ENCODE measurements around the gene MAP2K2. TPM values are rescaled to one million over a fixed set of nuclear protein-coding genes. Genes with fewer than 3 reads are reported as not detected.

Gene MAP2K2
- total RNA-seq, 1 experiment from 2014 or later: 151 TPM

DNA sequence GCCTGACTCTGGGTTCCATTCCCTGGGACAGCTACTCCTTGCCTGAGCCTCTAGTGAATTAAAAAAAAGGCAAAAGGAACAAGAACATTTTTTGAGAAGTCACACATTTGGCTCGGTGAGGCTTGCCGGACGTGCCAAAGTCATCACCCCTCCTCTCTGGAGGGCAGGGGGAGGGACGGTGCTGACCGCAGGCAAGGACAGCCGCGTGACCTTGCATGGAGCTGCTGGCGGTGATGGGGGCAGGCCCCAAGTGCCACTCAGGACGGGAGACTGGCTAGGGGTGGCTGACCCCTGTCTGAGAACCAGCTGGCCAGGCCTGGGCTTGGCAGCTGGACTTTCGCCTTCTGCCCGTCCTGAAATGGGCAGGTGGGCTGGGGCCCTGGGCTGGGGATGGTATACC, 26.4 kb downstream of the MAP2K2 start:
- Histone ChIP-seq H3K36me3 (ENCODE audit: control insufficient read depth, insufficient read depth, low read length) (no peaks in the 10 kb centered on the region), H3K4me3 (ENCODE audit: low read depth in 2 of 2, low read length in 2 of 2) (no peak overlapping the region), H3K27me3 (ENCODE audit: control insufficient read depth, insufficient read depth, low read length) (no peaks in the 10 kb centered on the region), H3K4me1 (ENCODE audit: control insufficient read depth, insufficient read depth, low read length) (no peaks in the 10 kb centered on the region), H3K9me3 (ENCODE audit: control insufficient read depth, insufficient read depth, low read depth, low read length) (no peaks in the 10 kb centered on the region), H3K27ac (ENCODE audit: low read length) (no peak overlapping the region)
- ChIA-PET CTCF (no interaction called here), POLR2A (no interaction called here)
- no peak for TF ChIP-seq POLR2AphosphoS5 (IDR thresholded peaks at IDR 0.05; ENCODE audit: low read depth, low read length)
- TF ChIP-seq, protein P1, sequence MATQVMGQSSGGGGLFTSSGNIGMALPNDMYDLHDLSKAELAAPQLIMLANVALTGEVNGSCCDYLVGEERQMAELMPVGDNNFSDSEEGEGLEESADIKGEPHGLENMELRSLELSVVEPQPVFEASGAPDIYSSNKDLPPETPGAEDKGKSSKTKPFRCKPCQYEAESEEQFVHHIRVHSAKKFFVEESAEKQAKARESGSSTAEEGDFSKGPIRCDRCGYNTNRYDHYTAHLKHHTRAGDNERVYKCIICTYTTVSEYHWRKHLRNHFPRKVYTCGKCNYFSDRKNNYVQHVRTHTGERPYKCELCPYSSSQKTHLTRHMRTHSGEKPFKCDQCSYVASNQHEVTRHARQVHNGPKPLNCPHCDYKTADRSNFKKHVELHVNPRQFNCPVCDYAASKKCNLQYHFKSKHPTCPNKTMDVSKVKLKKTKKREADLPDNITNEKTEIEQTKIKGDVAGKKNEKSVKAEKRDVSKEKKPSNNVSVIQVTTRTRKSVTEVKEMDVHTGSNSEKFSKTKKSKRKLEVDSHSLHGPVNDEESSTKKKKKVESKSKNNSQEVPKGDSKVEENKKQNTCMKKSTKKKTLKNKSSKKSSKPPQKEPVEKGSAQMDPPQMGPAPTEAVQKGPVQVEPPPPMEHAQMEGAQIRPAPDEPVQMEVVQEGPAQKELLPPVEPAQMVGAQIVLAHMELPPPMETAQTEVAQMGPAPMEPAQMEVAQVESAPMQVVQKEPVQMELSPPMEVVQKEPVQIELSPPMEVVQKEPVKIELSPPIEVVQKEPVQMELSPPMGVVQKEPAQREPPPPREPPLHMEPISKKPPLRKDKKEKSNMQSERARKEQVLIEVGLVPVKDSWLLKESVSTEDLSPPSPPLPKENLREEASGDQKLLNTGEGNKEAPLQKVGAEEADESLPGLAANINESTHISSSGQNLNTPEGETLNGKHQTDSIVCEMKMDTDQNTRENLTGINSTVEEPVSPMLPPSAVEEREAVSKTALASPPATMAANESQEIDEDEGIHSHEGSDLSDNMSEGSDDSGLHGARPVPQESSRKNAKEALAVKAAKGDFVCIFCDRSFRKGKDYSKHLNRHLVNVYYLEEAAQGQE (IDR thresholded peaks at IDR 0.05; ENCODE audit: insufficient read depth in 1 of 2, low read depth in 2 of 2, low read length in 1 of 2): no peak
- TF ChIP-seq, protein P2, sequence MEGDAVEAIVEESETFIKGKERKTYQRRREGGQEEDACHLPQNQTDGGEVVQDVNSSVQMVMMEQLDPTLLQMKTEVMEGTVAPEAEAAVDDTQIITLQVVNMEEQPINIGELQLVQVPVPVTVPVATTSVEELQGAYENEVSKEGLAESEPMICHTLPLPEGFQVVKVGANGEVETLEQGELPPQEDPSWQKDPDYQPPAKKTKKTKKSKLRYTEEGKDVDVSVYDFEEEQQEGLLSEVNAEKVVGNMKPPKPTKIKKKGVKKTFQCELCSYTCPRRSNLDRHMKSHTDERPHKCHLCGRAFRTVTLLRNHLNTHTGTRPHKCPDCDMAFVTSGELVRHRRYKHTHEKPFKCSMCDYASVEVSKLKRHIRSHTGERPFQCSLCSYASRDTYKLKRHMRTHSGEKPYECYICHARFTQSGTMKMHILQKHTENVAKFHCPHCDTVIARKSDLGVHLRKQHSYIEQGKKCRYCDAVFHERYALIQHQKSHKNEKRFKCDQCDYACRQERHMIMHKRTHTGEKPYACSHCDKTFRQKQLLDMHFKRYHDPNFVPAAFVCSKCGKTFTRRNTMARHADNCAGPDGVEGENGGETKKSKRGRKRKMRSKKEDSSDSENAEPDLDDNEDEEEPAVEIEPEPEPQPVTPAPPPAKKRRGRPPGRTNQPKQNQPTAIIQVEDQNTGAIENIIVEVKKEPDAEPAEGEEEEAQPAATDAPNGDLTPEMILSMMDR (IDR thresholded peaks at IDR 0.05): no peak
- no peak for TF ChIP-seq SIN3A (IDR thresholded peaks at IDR 0.05; ENCODE audit: borderline replicate concordance, insufficient read depth, low read depth, low read length)
- TF ChIP-seq TCF7L2 (IDR thresholded peaks at IDR 0.05; ENCODE audit: low read depth, low read length): no peak
- in situ Hi-C loops (cut with HindIII; ENCODE audit: low pct_unique_long_range_greater_than_20kb, low sequenced_read_pairs): no loop called here
- BruUV-seq (replicated peaks): no TSS peak
- intact Hi-C loops (cut with micrococcal nuclease; ENCODE audit: unreplicated experiment): no loop called here
- no peak for DNase-seq (ENCODE audit: low read depth, low spot score)
- ATAC-seq: no peak

DNA sequence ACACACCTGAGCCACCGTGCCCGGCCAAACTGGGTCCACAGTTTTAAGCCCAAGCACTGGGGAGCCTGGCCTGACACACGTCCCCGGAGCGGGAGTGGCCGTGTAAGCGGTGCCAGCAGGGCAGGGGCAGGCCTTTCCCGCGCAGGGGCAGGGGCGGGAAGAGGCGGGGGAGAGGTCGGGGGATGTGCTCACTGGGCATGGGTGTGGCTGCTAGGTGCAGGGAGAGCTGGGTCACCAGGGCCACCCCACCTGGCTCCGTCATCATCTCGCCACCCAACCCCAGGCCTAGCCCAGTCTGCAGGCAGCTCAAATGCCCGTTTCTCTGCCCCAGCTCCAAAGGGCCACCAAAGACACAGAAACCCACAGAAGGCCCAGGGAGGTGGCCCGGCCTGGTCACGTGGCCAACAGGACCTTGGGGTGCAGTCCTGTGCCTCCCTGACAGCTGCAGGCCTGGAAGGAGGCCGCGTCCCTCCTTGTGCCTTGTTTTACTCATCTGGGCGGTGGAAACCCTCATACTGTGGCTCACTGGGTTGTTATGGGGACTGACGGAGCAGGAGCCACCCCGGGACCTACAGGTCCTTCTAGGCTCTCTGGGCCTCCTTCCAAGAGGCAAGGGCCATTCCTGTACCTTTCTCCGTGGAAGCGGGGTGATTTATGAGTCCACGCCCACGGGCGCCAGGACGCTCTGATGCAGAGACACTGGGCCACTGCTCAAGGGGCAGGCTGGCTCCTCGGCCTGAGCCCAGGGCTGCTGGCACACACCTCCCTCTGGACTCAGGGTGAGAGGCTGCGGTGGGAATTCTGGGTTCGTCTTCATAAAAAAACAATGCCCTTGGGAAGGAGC, 27.7 kb downstream of the MAP2K2 start:
- DNase-seq (ENCODE audit: low read depth, low spot score): no peak
- TF ChIP-seq TCF7L2 (IDR thresholded peaks at IDR 0.05; ENCODE audit: low read depth, low read length): no peak
- TF ChIP-seq, protein P1 (IDR thresholded peaks at IDR 0.05; ENCODE audit: insufficient read depth in 1 of 2, low read depth in 2 of 2, low read length in 1 of 2): no peak
- TF ChIP-seq, protein P2 (IDR thresholded peaks at IDR 0.05): no peak
- TF ChIP-seq POLR2AphosphoS5 (IDR thresholded peaks at IDR 0.05; ENCODE audit: low read depth, low read length): no peak
- no peak for TF ChIP-seq SIN3A (IDR thresholded peaks at IDR 0.05; ENCODE audit: borderline replicate concordance, insufficient read depth, low read depth, low read length)
- ATAC-seq: no peak
- H3K9me3 ChIP-seq (ENCODE audit: control insufficient read depth, insufficient read depth, low read depth, low read length): no peaks in the 10 kb centered on the region
- intact Hi-C loops (cut with micrococcal nuclease; ENCODE audit: unreplicated experiment) (no loop called here), in situ Hi-C loops (cut with HindIII; ENCODE audit: low pct_unique_long_range_greater_than_20kb, low sequenced_read_pairs) (no loop called here)
- no peak overlapping the region for H3K27ac ChIP-seq (ENCODE audit: low read length)
- H3K36me3 ChIP-seq (ENCODE audit: control insufficient read depth, insufficient read depth, low read length): no peaks in the 10 kb centered on the region
- CTCF ChIA-PET: no interaction called here
- BruUV-seq (replicated peaks): no TSS peak
- H3K4me1 ChIP-seq (ENCODE audit: control insufficient read depth, insufficient read depth, low read length): no peaks in the 10 kb centered on the region
- no peak overlapping the region for H3K4me3 ChIP-seq (ENCODE audit: low read depth in 2 of 2, low read length in 2 of 2)
- no peaks in the 10 kb centered on the region for H3K27me3 ChIP-seq (ENCODE audit: control insufficient read depth, insufficient read depth, low read length)
- POLR2A ChIA-PET: no interaction called here
